ENCODE results near the gene DCX. TPM values are rescaled to one million over a fixed set of nuclear protein-coding genes. Genes with fewer than 3 reads are reported as not detected.

The DCX gene
- polyA plus RNA-seq, 1 donor (not counting 4 experiments of a cell fraction or from before 2014, with no cell fraction given): not detected

DNA sequence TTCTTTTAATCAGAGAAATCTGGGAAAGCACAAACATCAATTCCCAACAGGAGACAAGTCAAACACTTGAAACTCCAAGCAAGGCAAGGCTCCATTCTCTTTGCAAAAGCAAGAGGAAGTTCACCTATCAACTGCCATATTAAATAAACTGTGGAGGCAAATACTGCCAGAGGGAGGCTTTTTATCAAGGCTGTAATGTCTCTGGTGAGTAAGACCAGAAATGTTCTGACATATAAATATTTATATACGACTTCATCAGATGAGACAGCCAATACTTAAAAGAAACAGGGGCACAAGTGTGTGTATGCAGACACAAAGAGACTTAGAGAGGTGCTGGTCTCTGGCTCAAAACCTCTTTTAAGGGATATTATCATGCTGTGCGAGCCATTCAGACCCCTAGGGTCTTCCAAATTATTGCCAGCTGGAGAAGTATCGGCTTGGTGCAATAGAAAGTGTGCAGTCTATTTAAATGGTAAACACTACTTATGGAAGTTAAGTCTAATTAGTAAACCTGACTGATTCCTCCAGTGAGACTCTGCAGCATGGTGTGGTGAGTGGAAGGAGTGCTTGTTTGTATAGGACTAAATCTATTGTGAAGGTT is 24.4 kb downstream of the DCX start:
- DNase-seq (ENCODE audit: low read depth, low spot score) (no peak), FAIRE-seq (no peak)
- H3K9me3 ChIP-seq (ENCODE audit: control insufficient read depth, low read depth, low read length): no peaks in the 10 kb centered on the region
- H3K4me3 ChIP-seq (ENCODE audit: control insufficient read depth in 2 of 3, extremely low read depth in 1 of 3, insufficient read depth in 2 of 3, low read depth in 1 of 3, low read length in 3 of 3): no peak overlapping the region
- dilution Hi-C loops (cut with MboI; ENCODE audit: extremely low pct_ligation_motif_present, low sequenced_read_pairs): no loop called here
- no peak overlapping the region for H2AFZ ChIP-seq (ENCODE audit: control insufficient read depth, low read length)
- no peak overlapping the region for H3K9ac ChIP-seq (ENCODE audit: control insufficient read depth, extremely low read depth, insufficient read depth, low read length)
- no peaks in the 10 kb centered on the region for H3K27me3 ChIP-seq (ENCODE audit: control insufficient read depth, extremely low read depth, insufficient read depth, low read length)
- H3K36me3 ChIP-seq (ENCODE audit: control insufficient read depth in 2 of 2, extremely low read depth in 1 of 2, insufficient read depth in 2 of 2, low read length in 2 of 2): no peaks in the 10 kb centered on the region
- no peaks in the 10 kb centered on the region for H3K79me2 ChIP-seq (ENCODE audit: control insufficient read depth, insufficient read depth, low read length)
- TF ChIP-seq, protein P1, sequence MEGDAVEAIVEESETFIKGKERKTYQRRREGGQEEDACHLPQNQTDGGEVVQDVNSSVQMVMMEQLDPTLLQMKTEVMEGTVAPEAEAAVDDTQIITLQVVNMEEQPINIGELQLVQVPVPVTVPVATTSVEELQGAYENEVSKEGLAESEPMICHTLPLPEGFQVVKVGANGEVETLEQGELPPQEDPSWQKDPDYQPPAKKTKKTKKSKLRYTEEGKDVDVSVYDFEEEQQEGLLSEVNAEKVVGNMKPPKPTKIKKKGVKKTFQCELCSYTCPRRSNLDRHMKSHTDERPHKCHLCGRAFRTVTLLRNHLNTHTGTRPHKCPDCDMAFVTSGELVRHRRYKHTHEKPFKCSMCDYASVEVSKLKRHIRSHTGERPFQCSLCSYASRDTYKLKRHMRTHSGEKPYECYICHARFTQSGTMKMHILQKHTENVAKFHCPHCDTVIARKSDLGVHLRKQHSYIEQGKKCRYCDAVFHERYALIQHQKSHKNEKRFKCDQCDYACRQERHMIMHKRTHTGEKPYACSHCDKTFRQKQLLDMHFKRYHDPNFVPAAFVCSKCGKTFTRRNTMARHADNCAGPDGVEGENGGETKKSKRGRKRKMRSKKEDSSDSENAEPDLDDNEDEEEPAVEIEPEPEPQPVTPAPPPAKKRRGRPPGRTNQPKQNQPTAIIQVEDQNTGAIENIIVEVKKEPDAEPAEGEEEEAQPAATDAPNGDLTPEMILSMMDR (optimal IDR thresholded peaks at IDR 0.05 in 1 of 3, IDR thresholded peaks at IDR 0.05 in 1 of 3, conservative IDR thresholded peaks at IDR 0.05 in 1 of 3; ENCODE audit: extremely low read depth in 1 of 3, insufficient read depth in 2 of 3, low read length in 3 of 3): no peak
- no peak for TF ChIP-seq EZH2 (IDR thresholded peaks at IDR 0.05; ENCODE audit: low read length)
- H3K4me1 ChIP-seq (ENCODE audit: control insufficient read depth, extremely low read depth, insufficient read depth, low read length): no peaks in the 10 kb centered on the region
- H4K20me1 ChIP-seq (ENCODE audit: control insufficient read depth, extremely low read depth, insufficient read depth, low read length): no peaks in the 10 kb centered on the region
- H3K9me1 ChIP-seq (ENCODE audit: control insufficient read depth, extremely low read depth, insufficient read depth, low read length): no peaks in the 10 kb centered on the region
- H3K4me2 ChIP-seq (ENCODE audit: control insufficient read depth, extremely low read depth, insufficient read depth, low read depth, low read length): no peak overlapping the region
- H3K27ac ChIP-seq (ENCODE audit: control insufficient read depth, insufficient read depth, low read length): no peak overlapping the region

GRCh38 chrX:111386615-111387233 is 25.3 kb downstream of the DCX start:
- Histone ChIP-seq H3K9me3 (ENCODE audit: control insufficient read depth, low read depth, low read length) (no peaks in the 10 kb centered on the region), H3K9me1 (ENCODE audit: control insufficient read depth, extremely low read depth, insufficient read depth, low read length) (no peaks in the 10 kb centered on the region), H3K27me3 (ENCODE audit: control insufficient read depth, extremely low read depth, insufficient read depth, low read length) (no peaks in the 10 kb centered on the region), H2AFZ (ENCODE audit: control insufficient read depth, low read length) (no peak overlapping the region), H3K36me3 (ENCODE audit: control insufficient read depth in 2 of 2, extremely low read depth in 1 of 2, insufficient read depth in 2 of 2, low read length in 2 of 2) (no peaks in the 10 kb centered on the region), H3K27ac (ENCODE audit: control insufficient read depth, insufficient read depth, low read length) (no peak overlapping the region), H3K9ac (ENCODE audit: control insufficient read depth, extremely low read depth, insufficient read depth, low read length) (no peak overlapping the region), H3K4me2 (ENCODE audit: control insufficient read depth, extremely low read depth, insufficient read depth, low read depth, low read length) (no peak overlapping the region), H4K20me1 (ENCODE audit: control insufficient read depth, extremely low read depth, insufficient read depth, low read length) (no peaks in the 10 kb centered on the region), H3K4me3 (ENCODE audit: control insufficient read depth in 2 of 3, extremely low read depth in 1 of 3, insufficient read depth in 2 of 3, low read depth in 1 of 3, low read length in 3 of 3) (no peak overlapping the region), H3K79me2 (ENCODE audit: control insufficient read depth, insufficient read depth, low read length) (no peaks in the 10 kb centered on the region), H3K4me1 (ENCODE audit: control insufficient read depth, extremely low read depth, insufficient read depth, low read length) (no peaks in the 10 kb centered on the region)
- FAIRE-seq (no peak), DNase-seq (ENCODE audit: low read depth, low spot score) (no peak)
- dilution Hi-C loops (cut with MboI; ENCODE audit: extremely low pct_ligation_motif_present, low sequenced_read_pairs): no loop called here
- TF ChIP-seq, protein P1 (optimal IDR thresholded peaks at IDR 0.05 in 1 of 3, IDR thresholded peaks at IDR 0.05 in 1 of 3, conservative IDR thresholded peaks at IDR 0.05 in 1 of 3; ENCODE audit: extremely low read depth in 1 of 3, insufficient read depth in 2 of 3, low read length in 3 of 3): no peak
